ENCODE results near the gene TMEM235.

TMEM235 gene

DNA sequence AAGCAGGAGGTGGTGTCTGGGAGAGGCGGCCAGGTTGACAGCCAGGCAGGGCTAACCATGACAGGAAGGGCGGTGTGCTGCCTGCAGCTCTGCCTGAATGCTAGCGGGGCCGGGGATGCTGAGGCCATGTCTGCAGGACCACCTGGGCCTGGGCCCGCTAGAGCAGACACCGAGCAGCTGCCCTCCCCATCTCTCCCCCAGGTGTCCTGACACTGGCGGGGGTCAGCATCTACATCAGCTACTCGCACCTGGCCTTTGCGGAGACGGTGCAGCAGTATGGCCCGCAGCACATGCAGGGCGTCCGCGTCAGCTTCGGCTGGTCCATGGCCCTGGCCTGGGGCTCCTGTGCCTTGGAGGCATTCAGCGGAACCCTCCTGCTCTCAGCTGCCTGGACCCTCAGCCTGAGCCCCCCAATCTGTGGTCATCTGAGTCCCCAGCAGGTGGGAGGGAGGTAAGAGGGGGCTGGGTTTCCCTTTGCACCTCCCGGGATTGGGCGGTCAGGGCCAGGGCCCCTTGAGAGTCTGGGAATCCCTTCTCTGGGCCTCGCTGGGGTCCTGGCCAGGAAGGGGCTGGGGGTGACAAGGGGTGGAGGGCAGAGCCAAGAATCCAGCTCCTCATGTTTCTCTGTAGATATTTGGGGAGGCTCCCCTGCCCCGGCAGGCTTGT lies 7.5 kb downstream of the TMEM235 start:
- TF ChIP-seq, protein P1, sequence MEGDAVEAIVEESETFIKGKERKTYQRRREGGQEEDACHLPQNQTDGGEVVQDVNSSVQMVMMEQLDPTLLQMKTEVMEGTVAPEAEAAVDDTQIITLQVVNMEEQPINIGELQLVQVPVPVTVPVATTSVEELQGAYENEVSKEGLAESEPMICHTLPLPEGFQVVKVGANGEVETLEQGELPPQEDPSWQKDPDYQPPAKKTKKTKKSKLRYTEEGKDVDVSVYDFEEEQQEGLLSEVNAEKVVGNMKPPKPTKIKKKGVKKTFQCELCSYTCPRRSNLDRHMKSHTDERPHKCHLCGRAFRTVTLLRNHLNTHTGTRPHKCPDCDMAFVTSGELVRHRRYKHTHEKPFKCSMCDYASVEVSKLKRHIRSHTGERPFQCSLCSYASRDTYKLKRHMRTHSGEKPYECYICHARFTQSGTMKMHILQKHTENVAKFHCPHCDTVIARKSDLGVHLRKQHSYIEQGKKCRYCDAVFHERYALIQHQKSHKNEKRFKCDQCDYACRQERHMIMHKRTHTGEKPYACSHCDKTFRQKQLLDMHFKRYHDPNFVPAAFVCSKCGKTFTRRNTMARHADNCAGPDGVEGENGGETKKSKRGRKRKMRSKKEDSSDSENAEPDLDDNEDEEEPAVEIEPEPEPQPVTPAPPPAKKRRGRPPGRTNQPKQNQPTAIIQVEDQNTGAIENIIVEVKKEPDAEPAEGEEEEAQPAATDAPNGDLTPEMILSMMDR (IDR thresholded peaks at IDR 0.05; ENCODE audit: extremely low read depth, insufficient read depth, missing control alignments) = no peak
- in situ Hi-C loops (cut with MboI; ENCODE audit: low pct_unique_long_range_greater_than_20kb, low sequenced_read_pairs, unreplicated experiment) = no loop called here
- no peak for DNase-seq (ENCODE audit: low spot score)

DNA sequence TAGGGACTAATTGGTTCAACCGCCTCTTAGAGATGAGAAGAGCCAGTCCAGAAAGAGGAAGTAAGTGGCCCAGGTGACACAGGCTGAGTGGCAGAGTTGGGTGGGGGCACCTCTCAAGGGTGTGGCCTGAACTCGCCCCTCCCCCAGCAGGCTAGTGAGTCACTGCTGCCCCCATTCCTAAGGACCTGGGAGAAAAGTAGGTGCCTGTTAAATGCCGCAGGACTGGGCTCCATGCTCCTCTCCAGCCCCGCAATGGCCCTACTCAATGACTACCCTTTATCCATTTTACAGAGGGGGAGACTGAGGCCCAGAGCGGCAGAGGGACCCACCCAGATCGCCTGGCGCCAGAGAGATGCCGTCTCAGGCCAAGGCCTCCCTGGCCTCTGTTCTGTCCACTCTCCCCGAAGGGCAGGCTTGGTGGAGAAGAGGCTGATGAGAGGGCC lies 8.1 kb downstream of the TMEM235 start:
- TF ChIP-seq, protein P1 (IDR thresholded peaks at IDR 0.05; ENCODE audit: extremely low read depth, insufficient read depth, missing control alignments) = no peak
- in situ Hi-C loops (cut with MboI; ENCODE audit: low pct_unique_long_range_greater_than_20kb, low sequenced_read_pairs, unreplicated experiment) = no loop called here
- no peak for DNase-seq (ENCODE audit: low spot score)

DNA sequence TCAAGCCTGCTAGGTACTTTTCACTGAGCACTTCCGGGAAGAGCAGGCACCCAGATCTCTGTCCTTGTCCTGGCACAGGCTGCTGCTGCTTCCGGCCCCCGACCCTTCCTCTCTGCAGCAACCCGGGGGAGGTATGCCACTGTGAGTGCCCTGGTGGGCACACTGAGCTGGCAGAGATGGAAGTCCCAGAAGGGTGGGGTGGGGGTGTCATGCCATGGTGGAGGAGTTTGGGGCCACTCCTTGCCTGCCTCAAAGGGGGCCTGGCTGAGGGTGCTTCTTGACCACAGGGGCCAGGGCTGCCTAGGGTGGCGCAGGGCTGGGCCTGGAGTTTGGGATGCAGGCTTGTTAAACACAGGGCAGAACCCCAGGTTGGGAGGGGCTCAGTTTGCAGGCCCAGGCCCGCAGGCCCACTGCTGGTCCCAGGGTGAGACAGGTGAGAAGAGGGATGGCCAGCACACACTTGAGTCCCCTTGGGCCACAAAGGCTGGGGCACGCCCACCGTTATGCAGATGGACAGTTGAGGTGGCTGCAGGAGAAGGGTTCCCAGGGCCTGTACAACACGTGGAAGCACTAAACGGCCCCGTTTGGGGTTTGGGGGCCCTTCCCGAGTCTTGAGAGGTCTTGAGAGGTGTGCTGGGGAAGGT lies 8.7 kb downstream of the TMEM235 start:
- TF ChIP-seq, protein P1 (IDR thresholded peaks at IDR 0.05; ENCODE audit: extremely low read depth, insufficient read depth, missing control alignments) = no peak
- no peak for DNase-seq (ENCODE audit: low spot score)
- in situ Hi-C loops (cut with MboI; ENCODE audit: low pct_unique_long_range_greater_than_20kb, low sequenced_read_pairs, unreplicated experiment) = no loop called here

DNA sequence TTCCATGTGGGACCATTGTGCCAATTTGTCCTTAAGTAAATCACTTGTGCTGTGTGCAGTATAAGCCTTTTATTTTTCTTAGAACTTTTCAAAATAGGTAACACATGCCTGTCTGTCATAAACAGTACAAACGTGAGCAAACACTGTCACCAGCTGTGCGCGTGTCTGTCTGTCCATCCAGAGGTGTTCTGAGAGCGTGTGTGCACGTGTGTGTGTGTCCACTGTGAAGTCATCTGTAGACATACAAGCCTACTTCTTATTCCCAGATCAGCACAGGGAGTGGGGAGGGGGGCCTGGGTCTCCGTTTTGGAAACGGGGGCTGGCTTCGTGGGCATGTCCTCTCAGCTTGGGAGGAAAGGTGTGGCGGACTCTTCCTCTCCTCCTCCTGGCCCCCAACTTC lies 9.4 kb downstream of the TMEM235 start:
- TF ChIP-seq, protein P1 (IDR thresholded peaks at IDR 0.05; ENCODE audit: extremely low read depth, insufficient read depth, missing control alignments) = no peak
- in situ Hi-C loops (cut with MboI; ENCODE audit: low pct_unique_long_range_greater_than_20kb, low sequenced_read_pairs, unreplicated experiment) = no loop called here
- no peak for DNase-seq (ENCODE audit: low spot score)

DNA sequence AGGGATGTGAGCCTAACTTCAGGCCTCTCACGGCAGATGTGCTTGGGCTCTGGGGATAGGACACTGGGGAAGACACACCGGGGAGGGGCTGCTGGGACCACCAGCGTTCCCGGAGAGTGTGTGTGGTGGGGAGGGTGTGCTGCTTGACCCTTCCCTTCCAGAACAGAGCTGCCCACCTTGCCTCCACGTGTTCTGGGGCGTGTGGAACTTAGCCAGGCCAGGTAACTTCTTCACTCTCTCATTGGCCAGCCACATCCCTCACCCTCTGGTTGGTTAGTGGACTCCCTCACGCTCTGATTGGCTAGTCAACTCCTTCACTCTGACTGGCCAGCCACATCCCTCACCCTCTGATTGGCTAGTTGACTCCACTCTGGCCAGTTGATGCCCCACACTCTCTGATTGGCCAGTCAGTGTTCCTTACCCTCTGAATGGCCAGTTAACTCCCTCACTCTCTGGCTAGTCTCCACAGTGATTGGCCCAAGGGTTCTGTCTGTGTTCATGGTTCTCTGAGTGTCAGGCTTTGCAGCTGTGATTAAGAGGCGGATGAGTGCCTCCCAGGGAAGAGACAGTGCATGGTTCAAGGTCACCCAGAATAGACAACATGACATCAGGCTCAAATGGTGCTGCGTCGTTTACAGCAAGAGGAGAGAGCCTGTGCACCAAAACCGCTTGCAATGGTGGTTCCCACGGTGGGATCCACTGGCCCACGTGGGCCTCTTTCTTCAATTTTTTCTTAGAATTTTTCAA lies 10.0 kb downstream of the TMEM235 start:
- DNase-seq (ENCODE audit: low spot score) = peak; percentile 59
- in situ Hi-C loops (cut with MboI; ENCODE audit: low pct_unique_long_range_greater_than_20kb, low sequenced_read_pairs, unreplicated experiment) = no loop called here
- TF ChIP-seq, protein P1 (IDR thresholded peaks at IDR 0.05; ENCODE audit: extremely low read depth, insufficient read depth, missing control alignments) = no peak

DNA sequence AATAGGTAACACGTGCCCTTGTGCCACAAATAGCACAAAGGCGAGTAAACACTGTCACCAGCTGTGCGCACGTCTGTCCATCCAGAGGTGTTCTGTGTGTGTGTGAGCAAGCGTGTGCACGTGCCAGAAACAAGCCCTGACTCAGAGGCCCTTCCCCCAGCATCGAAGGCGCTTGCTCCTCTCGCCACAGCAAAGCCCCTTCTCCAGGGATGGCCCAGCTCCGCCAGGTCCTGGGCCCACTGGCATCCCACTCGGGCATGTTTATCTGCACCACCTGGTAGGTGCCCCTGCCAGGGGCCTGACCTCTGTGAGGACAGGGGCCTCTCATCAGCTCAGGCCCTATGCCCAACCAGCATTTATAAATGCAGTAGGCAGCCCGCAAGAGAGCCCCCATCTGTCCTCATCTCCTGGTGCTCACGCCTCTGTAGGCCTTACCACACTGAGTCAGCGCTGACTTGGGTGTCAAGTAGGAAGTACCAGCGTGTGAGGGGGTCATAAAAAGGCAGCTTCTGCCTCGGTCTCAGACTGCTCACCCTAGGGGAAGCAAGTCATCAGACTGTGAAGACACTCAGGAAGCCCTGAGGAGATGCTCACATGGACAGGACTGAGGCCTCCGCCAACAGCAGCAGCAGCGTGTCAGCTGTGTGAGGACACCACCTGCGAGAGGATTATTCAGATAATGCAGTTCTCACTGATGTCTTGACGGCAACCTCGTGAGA lies 10.8 kb downstream of the TMEM235 start:
- in situ Hi-C loops (cut with MboI; ENCODE audit: low pct_unique_long_range_greater_than_20kb, low sequenced_read_pairs, unreplicated experiment) = no loop called here
- TF ChIP-seq, protein P1 (IDR thresholded peaks at IDR 0.05; ENCODE audit: extremely low read depth, insufficient read depth, missing control alignments) = no peak
- no peak for DNase-seq (ENCODE audit: low spot score)

Data from GM13977 (cell line).